Skeletal muscle satellite cell (primary cell): ENCODE measurements around the gene SARM1.
A peak's percentile ranks its signal among the peaks of the same experiment; 100 is the strongest.

ENCODE experiments used
- H3K27me3 ChIP-seq: 2 replicates; pipeline ENCODE4 v1.7.0; 2013; ENCODE audit warnings: low read length; ENCODE audit not compliant: control insufficient read depth, insufficient read depth
- H3K36me3 ChIP-seq: 2 replicates; pipeline ENCODE4 v1.7.0; 2013; ENCODE audit warnings: mild to moderate bottlenecking, control low read depth, low read length; ENCODE audit not compliant: insufficient read depth
- H3K4me1 ChIP-seq: 2 replicates; pipeline ENCODE4 v1.7.0; 2013; ENCODE audit warnings: low read length; ENCODE audit not compliant: control insufficient read depth, insufficient read depth
- H3K4me2 ChIP-seq: 2 replicates; pipeline ENCODE4 v1.7.0; 2013; ENCODE audit warnings: mild to moderate bottlenecking, low read length
- H3K4me3 ChIP-seq: 2 replicates; pipeline ENCODE4 v1.7.0; 2013; ENCODE audit warnings: low read length
- H3K9ac ChIP-seq: 2 replicates; pipeline ENCODE4 v1.7.0; 2013; ENCODE audit warnings: mild to moderate bottlenecking, low read depth, low read length, moderate library complexity
- H3K9me3 ChIP-seq: replicated peaks from 2 replicates; pipeline ENCODE4 v1.7.0; 2013; ENCODE audit warnings: mild to moderate bottlenecking, control low read depth, low read length

SARM1 gene

GRCh38 chr17:28372203-28372944, 880 bp downstream of the SARM1 start:
- H3K4me3 ChIP-seq, result peak overlapping the region; percentile 79
- H3K36me3 ChIP-seq, result no peaks in the 10 kb centered on the region
- H3K27me3 ChIP-seq, result no peaks in the 10 kb centered on the region
- H3K4me1 ChIP-seq, result peaks cover 21% of the 10 kb centered on the region
- no peaks in the 10 kb centered on the region for H3K9me3 ChIP-seq
- H3K4me2 ChIP-seq, result peak overlapping the region; percentile 95
- peak overlapping the region; percentile 74 for H3K9ac ChIP-seq

- H3K4me1 ChIP-seq, result peaks cover 21% of the 10 kb centered on the region
- no peaks in the 10 kb centered on the region for H3K27me3 ChIP-seq
- H3K9ac ChIP-seq, result peak overlapping the region; percentile 74
- H3K4me2 ChIP-seq, result peak overlapping the region; percentile 95
- no peaks in the 10 kb centered on the region for H3K9me3 ChIP-seq
- H3K36me3 ChIP-seq, result no peaks in the 10 kb centered on the region
- peak overlapping the region; percentile 79 for H3K4me3 ChIP-seq
Observed at GRCh38 chr17:28372945-28373274, 1.4 kb downstream of the SARM1 start.

- Histone ChIP-seq H3K4me3 (no peak overlapping the region), H3K36me3 (no peaks in the 10 kb centered on the region), H3K4me1 (no peaks in the 10 kb centered on the region), H3K4me2 (no peak overlapping the region), H3K27me3 (no peaks in the 10 kb centered on the region), H3K9me3 (no peaks in the 10 kb centered on the region), H3K9ac (no peak overlapping the region)
Observed at GRCh38 chr17:28379814-28380801, 8.6 kb downstream of the SARM1 start.

- no peaks in the 10 kb centered on the region for H3K27me3 ChIP-seq
- no peaks in the 10 kb centered on the region for H3K9me3 ChIP-seq
- H3K4me1 ChIP-seq, result no peaks in the 10 kb centered on the region
- no peak overlapping the region for H3K4me2 ChIP-seq
- no peak overlapping the region for H3K4me3 ChIP-seq
- no peak overlapping the region for H3K9ac ChIP-seq
- no peaks in the 10 kb centered on the region for H3K36me3 ChIP-seq
Observed at GRCh38 chr17:28381141-28381825, 9.8 kb downstream of the SARM1 start.

GRCh38 chr17:28384281-28385036, 13.0 kb downstream of the SARM1 start:
- H3K4me2 ChIP-seq, result no peak overlapping the region
- H3K4me3 ChIP-seq, result no peak overlapping the region
- no peak overlapping the region for H3K9ac ChIP-seq
- H3K27me3 ChIP-seq, result no peaks in the 10 kb centered on the region
- no peaks in the 10 kb centered on the region for H3K4me1 ChIP-seq
- peaks cover 4% of the 10 kb centered on the region for H3K36me3 ChIP-seq
- H3K9me3 ChIP-seq, result no peaks in the 10 kb centered on the region

- Histone ChIP-seq H3K4me2 (no peak overlapping the region), H3K4me1 (no peaks in the 10 kb centered on the region), H3K4me3 (no peak overlapping the region), H3K9ac (no peak overlapping the region), H3K9me3 (no peaks in the 10 kb centered on the region), H3K27me3 (no peaks in the 10 kb centered on the region), H3K36me3 (peaks cover 4% of the 10 kb centered on the region)
Observed at GRCh38 chr17:28385037-28385400, 13.5 kb downstream of the SARM1 start.

- no peaks in the 10 kb centered on the region for H3K4me1 ChIP-seq
- H3K4me3 ChIP-seq, result no peak overlapping the region
- H3K9me3 ChIP-seq, result no peaks in the 10 kb centered on the region
- no peaks in the 10 kb centered on the region for H3K27me3 ChIP-seq
- peaks cover 7% of the 10 kb centered on the region for H3K36me3 ChIP-seq
- H3K4me2 ChIP-seq, result no peak overlapping the region
- no peak overlapping the region for H3K9ac ChIP-seq
Observed at GRCh38 chr17:28385406-28385805, 13.9 kb downstream of the SARM1 start.

- H3K36me3 ChIP-seq, result peaks cover 17% of the 10 kb centered on the region
- H3K9ac ChIP-seq, result no peak overlapping the region
- H3K4me3 ChIP-seq, result no peak overlapping the region
- no peaks in the 10 kb centered on the region for H3K4me1 ChIP-seq
- H3K27me3 ChIP-seq, result no peaks in the 10 kb centered on the region
- no peaks in the 10 kb centered on the region for H3K9me3 ChIP-seq
- no peak overlapping the region for H3K4me2 ChIP-seq
Observed at GRCh38 chr17:28386391-28386790, 14.9 kb downstream of the SARM1 start.

GRCh38 chr17:28388106-28388505, 16.6 kb downstream of the SARM1 start:
- H3K4me2 ChIP-seq, result no peak overlapping the region
- H3K36me3 ChIP-seq, result peaks cover 17% of the 10 kb centered on the region
- no peaks in the 10 kb centered on the region for H3K9me3 ChIP-seq
- H3K4me3 ChIP-seq, result no peak overlapping the region
- no peaks in the 10 kb centered on the region for H3K27me3 ChIP-seq
- no peak overlapping the region for H3K9ac ChIP-seq
- no peaks in the 10 kb centered on the region for H3K4me1 ChIP-seq

GRCh38 chr17:28390141-28390540, 18.6 kb downstream of the SARM1 start:
- Histone ChIP-seq H3K27me3 (no peaks in the 10 kb centered on the region), H3K9me3 (no peaks in the 10 kb centered on the region), H3K36me3 (peaks cover 17% of the 10 kb centered on the region), H3K4me3 (no peak overlapping the region), H3K4me1 (no peaks in the 10 kb centered on the region), H3K4me2 (no peak overlapping the region), H3K9ac (no peak overlapping the region)

- no peaks in the 10 kb centered on the region for H3K4me1 ChIP-seq
- no peak overlapping the region for H3K4me3 ChIP-seq
- no peak overlapping the region for H3K9ac ChIP-seq
- no peaks in the 10 kb centered on the region for H3K9me3 ChIP-seq
- H3K27me3 ChIP-seq, result no peaks in the 10 kb centered on the region
- H3K4me2 ChIP-seq, result no peak overlapping the region
- peaks cover 17% of the 10 kb centered on the region for H3K36me3 ChIP-seq
Observed at GRCh38 chr17:28390563-28390962, 19.1 kb downstream of the SARM1 start.
